Activated CD8-positive, alpha-beta T cell treated with anti-CD3 and anti-CD28 coated beads for 36 hours (primary cell): Measurements from ENCODE around the gene LMO1. TPM values are rescaled to one million over a fixed set of nuclear protein-coding genes. Genes with fewer than 3 reads are reported as not detected.

Experiments
- ATAC-seq: fragments of 200-7000 bp; cut with Tn5 transposase; one replicate; pipeline ENCODE4 v1.10.0; 2021; ENCODE audit warnings: mild to moderate bottlenecking, moderate library complexity
- CTCF ChIA-PET: fragments of 350-600 bp; sonication (Branson Sonifier 250); formaldehyde crosslinking; loops from one replicate; lab custom pipeline; 2021; ENCODE audit warnings: antibody characterized with exemption; lab: Charles Lee
- POLR2A ChIA-PET: fragments of 350-600 bp; sonication (Branson Sonifier 250); formaldehyde crosslinking; loops from one replicate; lab custom pipeline; 2021; ENCODE audit warnings: antibody characterized with exemption; lab: Charles Lee
- DNase-seq: peaks from one replicate; pipeline ENCODE4 v3.0.0-alpha.2; 2020
- H3K27ac Mint-ChIP-seq: one replicate; pipeline ENCODE4 v1.8.0; 2021; ENCODE audit warnings: mild to moderate bottlenecking, mixed read lengths
- H3K27me3 Mint-ChIP-seq: one replicate; pipeline ENCODE4 v1.8.0; 2021; ENCODE audit warnings: mixed read lengths
- H3K36me3 Mint-ChIP-seq: one replicate; pipeline ENCODE4 v1.8.0; 2021; ENCODE audit warnings: low read depth, mixed read lengths
- H3K4me1 Mint-ChIP-seq: one replicate; pipeline ENCODE4 v1.8.0; 2021; ENCODE audit warnings: low read depth, mixed read lengths
- H3K4me3 Mint-ChIP-seq: one replicate; pipeline ENCODE4 v1.8.0; 2021; ENCODE audit warnings: mild to moderate bottlenecking, moderate library complexity, mixed read lengths
- H3K9me3 Mint-ChIP-seq: one replicate; pipeline ENCODE4 v1.8.0; 2021; ENCODE audit warnings: mixed read lengths
- intact Hi-C: fragments of 100-400 bp; cut with micrococcal nuclease; formaldehyde crosslinking; loops from one replicate; pipeline ENCODE4 v1.10.0; 2022
- total RNA-seq, 2 experiments: library from RNA; stranded (reverse); gene quantifications; one replicate each; pipeline ENCODE4 v1.2.3, GENCODE V29; 2021
- TF ChIP-seq, protein P1 (sequence below): fragments of 200-600 bp; IDR thresholded peaks from one replicate; pipeline ENCODE4 v1.8.0; 2022; ENCODE audit warnings: antibody characterized with exemption, mild to moderate bottlenecking

LMO1 gene
- total RNA-seq: not detected

DNA sequence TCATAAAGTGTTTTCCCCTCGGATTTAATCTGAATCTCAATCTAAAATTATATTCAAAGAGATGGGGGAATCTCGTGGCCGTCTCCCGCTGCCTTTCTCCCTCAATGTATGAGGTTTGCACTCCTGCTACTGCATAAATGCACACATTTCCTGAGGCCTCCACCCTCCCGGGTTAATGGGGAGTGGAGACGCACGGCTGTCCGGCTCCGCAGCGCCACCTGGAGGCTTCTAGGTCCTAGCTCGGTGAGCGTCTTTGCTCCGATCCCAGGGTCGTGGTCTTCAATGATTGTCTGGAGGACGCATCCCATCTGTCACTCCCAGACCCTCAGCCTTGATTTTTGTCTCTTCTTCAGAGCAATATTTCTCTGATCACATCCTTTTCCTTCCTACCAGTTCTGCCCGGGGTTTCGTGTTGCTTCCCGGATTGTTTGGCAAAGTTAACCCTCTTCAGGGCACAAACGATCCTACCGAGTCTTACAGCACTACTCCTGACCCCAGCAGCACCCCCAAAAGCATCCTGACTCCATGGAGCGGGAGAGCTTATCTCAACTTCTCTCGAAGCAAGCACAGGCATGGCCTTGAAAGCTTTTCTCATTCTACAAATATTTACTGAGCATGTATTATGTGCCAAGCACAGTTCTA lies at the start of gene LMO1:
Gene LMO1, minus strand, starts transcription at position 110 of the 642 bp plus-strand sequence. CDS start 516 bp downstream, outside the sequence.
- POLR2A ChIA-PET: no interaction called here
- H3K4me1 Mint-ChIP-seq: peaks cover 9% of the 10 kb centered on the region
- H3K27me3 Mint-ChIP-seq: peaks cover 65% of the 10 kb centered on the region
- H3K4me3 Mint-ChIP-seq: peak within 1 kb of the TSS; percentile 35
- H3K9me3 Mint-ChIP-seq: no peaks in the 10 kb centered on the region
- H3K36me3 Mint-ChIP-seq: no peaks in the 10 kb centered on the region
- DNase-seq: peak; percentile 87
- CTCF ChIA-PET: interaction anchor here (0.6 to 3.2 kb wide), 34 partner anchors 10 to 495 kb away, joined by 3 to 33 read pairs (median 4); no protein-coding TSS in a partner anchor
- TF ChIP-seq, protein P1, sequence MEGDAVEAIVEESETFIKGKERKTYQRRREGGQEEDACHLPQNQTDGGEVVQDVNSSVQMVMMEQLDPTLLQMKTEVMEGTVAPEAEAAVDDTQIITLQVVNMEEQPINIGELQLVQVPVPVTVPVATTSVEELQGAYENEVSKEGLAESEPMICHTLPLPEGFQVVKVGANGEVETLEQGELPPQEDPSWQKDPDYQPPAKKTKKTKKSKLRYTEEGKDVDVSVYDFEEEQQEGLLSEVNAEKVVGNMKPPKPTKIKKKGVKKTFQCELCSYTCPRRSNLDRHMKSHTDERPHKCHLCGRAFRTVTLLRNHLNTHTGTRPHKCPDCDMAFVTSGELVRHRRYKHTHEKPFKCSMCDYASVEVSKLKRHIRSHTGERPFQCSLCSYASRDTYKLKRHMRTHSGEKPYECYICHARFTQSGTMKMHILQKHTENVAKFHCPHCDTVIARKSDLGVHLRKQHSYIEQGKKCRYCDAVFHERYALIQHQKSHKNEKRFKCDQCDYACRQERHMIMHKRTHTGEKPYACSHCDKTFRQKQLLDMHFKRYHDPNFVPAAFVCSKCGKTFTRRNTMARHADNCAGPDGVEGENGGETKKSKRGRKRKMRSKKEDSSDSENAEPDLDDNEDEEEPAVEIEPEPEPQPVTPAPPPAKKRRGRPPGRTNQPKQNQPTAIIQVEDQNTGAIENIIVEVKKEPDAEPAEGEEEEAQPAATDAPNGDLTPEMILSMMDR: peak; percentile 79
- no peak within 1 kb of the TSS for H3K27ac Mint-ChIP-seq
- intact Hi-C loops: no loop called here
- ATAC-seq: peak; percentile 79

DNA sequence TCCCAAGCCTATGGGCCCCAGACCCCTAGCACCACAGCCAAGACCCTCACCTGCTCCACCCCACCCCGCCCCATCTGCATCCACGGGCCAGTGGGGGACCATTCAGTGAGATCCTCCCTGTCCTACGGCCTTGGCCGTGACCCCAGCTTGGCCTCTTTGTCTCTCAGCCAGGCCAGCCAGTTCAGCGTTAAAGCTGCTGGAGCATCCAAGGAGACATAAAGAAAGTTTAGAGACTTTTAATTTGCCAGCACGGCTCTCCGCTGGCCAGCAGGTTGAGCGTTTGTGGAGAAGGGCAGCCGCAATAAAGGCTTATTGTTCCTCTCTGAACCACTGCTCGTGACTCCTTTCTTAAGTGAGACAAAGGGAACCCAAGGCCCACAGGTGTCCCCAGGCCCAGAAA lies 49.3 kb upstream of the LMO1 start:
- H3K27me3 Mint-ChIP-seq: no peaks in the 10 kb centered on the region
- CTCF ChIA-PET: no interaction called here
- DNase-seq (no peak), ATAC-seq (no peak)
- H3K27ac Mint-ChIP-seq: no peak overlapping the region
- POLR2A ChIA-PET: no interaction called here
- H3K4me1 Mint-ChIP-seq: no peaks in the 10 kb centered on the region
- no peaks in the 10 kb centered on the region for H3K9me3 Mint-ChIP-seq
- no peak overlapping the region for H3K4me3 Mint-ChIP-seq
- TF ChIP-seq, protein P1: no peak
- no peaks in the 10 kb centered on the region for H3K36me3 Mint-ChIP-seq
- intact Hi-C loops: no loop called here

DNA sequence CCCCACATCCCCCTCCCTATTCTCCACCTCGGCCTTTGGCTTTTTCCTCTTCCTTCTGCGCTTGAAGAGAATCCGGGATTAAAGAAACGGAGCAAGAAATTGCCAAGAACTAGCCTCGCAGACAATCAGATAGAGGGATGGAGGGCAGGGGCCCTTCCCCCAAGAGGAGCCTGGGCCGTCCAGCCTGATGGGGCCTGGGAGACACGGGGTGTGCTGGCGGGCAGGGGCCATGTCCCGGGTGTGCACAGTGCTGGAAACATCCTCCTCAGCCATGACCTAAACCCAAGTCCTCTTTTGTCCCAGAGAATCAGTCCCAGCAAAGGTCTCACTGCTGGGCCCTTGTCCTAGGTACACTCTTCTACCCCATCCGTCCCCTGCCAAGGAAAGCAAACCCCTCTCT lies 47.7 kb upstream of the LMO1 start:
- ChIA-PET POLR2A (no interaction called here), CTCF (interaction anchor here (1.6 kb wide), 1 partner anchor 48 kb away, joined by 3 read pairs; the partner anchor contains the start of gene LMO1)
- Mint-ChIP-seq H3K9me3 (no peaks in the 10 kb centered on the region), H3K27ac (no peak overlapping the region), H3K4me1 (no peaks in the 10 kb centered on the region), H3K4me3 (no peak overlapping the region), H3K36me3 (no peaks in the 10 kb centered on the region), H3K27me3 (no peaks in the 10 kb centered on the region)
- no peak for ATAC-seq
- TF ChIP-seq, protein P1: no peak
- intact Hi-C loops: no loop called here
- DNase-seq: no peak

DNA sequence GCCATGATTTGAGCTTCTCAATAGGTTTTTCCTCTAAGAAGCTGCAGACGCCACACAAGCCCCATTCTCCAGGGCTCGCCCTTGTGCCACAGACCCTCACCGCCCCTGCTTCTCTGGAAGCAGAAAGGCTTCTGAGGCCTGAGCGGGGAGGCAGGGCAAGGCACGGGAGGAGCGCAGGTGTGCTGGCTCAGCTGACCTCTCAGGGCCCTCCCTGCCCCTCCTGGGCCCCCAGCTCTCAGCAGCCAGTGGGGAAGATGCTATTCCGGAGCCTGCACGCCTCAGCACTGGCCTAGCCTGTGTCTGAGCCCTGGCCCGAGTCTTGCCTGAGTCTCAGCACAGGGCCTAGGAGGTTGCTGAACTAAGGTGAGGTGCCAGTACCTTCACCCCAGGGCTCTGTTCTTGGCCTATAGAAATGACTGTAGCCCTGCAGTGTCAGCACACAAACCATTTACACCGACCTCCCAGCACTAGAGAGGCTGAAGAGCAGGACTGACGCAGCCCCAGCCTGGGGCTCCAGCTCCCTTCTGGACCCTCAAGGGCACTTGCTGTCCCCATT lies 47.1 kb upstream of the LMO1 start:
- no peak for DNase-seq
- no peaks in the 10 kb centered on the region for H3K36me3 Mint-ChIP-seq
- H3K27me3 Mint-ChIP-seq: no peaks in the 10 kb centered on the region
- H3K4me3 Mint-ChIP-seq: no peak overlapping the region
- intact Hi-C loops: no loop called here
- no peak for ATAC-seq
- H3K4me1 Mint-ChIP-seq: no peaks in the 10 kb centered on the region
- no peak overlapping the region for H3K27ac Mint-ChIP-seq
- TF ChIP-seq, protein P1: no peak
- POLR2A ChIA-PET: no interaction called here
- no peaks in the 10 kb centered on the region for H3K9me3 Mint-ChIP-seq
- CTCF ChIA-PET: interaction anchor here (1.6 kb wide), 1 partner anchor 47 kb away, joined by 3 read pairs; the partner anchor contains the start of gene LMO1

DNA sequence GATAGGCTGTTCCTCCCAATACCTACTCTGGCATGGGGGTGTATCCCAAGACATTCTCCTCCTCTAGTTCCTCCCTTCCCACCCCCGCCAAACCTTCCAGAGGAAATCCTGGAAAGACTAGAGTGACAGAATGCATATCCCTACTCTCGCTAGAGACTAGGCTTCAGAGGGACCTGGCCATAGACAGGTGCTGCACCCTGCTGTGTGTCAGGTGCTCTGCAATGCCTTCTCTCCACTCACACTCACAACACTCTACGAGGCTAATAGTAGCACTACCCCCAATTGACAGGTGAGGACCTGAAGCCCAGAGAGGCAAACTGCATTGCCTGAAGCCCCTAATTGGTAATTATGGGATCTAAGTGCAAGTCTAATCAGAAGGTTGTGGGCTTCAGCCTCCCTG lies 46.2 kb upstream of the LMO1 start:
- Mint-ChIP-seq H3K4me1 (no peaks in the 10 kb centered on the region), H3K36me3 (peaks cover under 1% of the 10 kb centered on the region), H3K27ac (no peak overlapping the region), H3K27me3 (no peaks in the 10 kb centered on the region), H3K9me3 (peaks cover under 1% of the 10 kb centered on the region), H3K4me3 (no peak overlapping the region)
- ChIA-PET POLR2A (no interaction called here), CTCF (interaction anchor here (1.6 kb wide), 1 partner anchor 46 kb away, joined by 3 read pairs; the partner anchor contains the start of gene LMO1)
- TF ChIP-seq, protein P1: no peak
- ATAC-seq (no peak), DNase-seq (no peak)
- intact Hi-C loops: no loop called here
